ENCODE measurements around the gene PCDH9.

PCDH9 gene

DNA sequence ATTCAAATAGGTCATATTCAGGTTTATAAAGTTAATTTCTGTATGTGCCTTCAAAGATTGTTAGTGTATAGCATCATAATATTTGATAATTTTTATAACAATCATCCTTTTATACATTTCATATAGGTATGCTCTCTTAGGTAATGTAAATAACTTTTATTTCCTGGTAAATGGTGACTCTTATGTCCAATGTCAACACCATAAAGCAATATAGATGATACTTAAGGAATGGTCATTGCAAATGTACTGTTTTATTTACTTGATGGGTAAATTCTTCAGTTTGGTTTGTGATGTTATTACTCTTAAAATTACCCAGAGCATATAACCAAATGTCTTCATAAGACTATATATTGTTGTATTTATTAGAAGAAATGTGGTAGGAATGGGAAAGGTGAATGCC lies 928.7 kb downstream of the PCDH9 start:
- TF ChIP-seq, protein P1, sequence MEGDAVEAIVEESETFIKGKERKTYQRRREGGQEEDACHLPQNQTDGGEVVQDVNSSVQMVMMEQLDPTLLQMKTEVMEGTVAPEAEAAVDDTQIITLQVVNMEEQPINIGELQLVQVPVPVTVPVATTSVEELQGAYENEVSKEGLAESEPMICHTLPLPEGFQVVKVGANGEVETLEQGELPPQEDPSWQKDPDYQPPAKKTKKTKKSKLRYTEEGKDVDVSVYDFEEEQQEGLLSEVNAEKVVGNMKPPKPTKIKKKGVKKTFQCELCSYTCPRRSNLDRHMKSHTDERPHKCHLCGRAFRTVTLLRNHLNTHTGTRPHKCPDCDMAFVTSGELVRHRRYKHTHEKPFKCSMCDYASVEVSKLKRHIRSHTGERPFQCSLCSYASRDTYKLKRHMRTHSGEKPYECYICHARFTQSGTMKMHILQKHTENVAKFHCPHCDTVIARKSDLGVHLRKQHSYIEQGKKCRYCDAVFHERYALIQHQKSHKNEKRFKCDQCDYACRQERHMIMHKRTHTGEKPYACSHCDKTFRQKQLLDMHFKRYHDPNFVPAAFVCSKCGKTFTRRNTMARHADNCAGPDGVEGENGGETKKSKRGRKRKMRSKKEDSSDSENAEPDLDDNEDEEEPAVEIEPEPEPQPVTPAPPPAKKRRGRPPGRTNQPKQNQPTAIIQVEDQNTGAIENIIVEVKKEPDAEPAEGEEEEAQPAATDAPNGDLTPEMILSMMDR (IDR thresholded peaks at IDR 0.05): no peak

DNA sequence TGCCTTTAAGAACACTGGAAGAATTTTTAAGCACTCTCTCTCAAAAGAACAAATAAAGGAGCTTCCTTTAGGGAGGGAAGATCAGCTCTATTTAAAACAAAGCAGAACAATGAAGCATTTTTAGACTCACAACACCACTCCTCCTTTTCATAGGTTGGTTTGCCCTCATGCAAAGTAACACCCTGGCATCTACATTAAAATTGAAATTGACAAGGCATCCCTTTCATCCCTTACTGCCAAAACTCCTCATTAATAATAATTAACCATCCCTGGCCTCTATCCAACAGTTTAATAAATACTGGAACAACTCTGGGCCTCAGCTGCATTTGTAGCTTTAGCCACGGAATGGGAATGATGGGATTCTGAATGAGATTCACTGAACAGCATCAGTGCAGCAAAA lies 929.1 kb downstream of the PCDH9 start:
- TF ChIP-seq, protein P1 (IDR thresholded peaks at IDR 0.05): no peak

DNA sequence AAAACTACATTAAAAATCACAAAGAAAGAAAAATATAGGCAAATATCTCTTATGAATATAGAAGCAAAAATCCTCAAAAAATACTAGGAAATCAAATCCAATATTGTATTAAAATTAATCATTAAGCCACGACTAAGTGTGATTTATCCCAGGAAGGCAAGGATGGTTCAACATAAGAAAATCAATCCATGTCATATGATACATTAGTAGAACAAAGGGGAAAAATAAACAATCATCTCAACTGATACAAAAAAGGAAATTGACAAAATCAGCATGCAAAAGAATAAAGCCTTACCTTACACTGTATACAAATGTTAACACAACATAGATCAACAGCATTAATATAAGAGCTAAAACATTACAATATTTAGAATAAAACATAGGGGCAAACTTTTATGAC lies 933.3 kb downstream of the PCDH9 start:
- TF ChIP-seq, protein P1 (IDR thresholded peaks at IDR 0.05): no peak

DNA sequence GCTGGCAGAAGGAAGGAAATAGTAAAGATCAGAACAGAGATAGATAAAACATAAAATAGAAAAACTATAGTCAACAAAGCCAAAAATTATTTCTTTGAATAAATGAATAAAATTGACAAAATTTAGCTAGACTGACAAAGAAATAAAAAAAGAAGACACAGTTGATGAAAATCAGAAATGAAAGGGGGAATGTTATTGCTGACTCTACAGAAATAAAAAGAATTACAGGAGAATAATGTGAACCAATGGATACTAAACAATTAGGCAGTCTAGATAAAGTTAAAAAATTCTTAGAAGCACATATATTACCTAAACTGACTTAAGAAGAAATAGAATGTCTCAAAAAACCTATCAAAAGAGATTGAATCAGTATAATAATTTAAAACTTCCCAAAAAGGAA lies 933.8 kb downstream of the PCDH9 start:
- TF ChIP-seq, protein P1 (IDR thresholded peaks at IDR 0.05): no peak

DNA sequence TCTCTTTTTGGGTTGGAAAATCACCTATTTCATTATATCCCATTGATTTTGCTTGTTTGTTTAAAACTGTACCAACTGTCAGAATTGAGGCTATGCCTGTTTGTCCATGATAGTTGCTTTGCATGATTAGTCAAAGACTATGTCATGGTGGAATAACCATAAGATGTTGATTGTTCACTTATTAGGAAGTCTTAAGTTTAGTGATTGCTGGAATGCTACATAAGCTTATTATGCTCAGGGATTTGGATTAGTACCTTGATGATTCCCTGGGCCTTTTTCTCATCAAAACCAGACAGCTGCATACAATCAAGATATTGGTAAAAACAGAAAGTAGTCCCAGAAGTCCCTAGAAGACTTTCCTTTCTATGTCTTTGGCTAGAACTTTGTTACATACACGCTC lies 954.7 kb downstream of the PCDH9 start:
- TF ChIP-seq, protein P1 (IDR thresholded peaks at IDR 0.05): no peak

DNA sequence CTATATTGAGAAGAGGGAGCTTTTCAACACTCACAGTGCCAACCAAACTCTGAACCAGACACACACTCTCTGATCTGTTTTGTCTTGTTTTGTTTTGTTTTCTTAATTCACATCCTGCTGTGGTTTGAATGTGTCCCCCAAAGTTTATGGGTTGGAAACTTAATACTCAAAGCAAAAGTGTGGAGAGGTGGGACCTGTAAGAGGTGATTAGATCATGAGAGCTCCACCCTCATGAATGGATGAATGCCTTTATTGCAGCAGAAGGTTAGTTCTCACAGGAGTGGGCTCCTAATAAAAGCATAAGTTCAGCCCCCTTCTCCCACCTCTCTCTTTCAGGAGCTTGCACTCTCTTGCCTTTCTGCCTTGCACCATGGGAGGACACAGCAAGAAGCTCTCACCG lies 957.1 kb downstream of the PCDH9 start:
- TF ChIP-seq, protein P1 (IDR thresholded peaks at IDR 0.05): no peak

DNA sequence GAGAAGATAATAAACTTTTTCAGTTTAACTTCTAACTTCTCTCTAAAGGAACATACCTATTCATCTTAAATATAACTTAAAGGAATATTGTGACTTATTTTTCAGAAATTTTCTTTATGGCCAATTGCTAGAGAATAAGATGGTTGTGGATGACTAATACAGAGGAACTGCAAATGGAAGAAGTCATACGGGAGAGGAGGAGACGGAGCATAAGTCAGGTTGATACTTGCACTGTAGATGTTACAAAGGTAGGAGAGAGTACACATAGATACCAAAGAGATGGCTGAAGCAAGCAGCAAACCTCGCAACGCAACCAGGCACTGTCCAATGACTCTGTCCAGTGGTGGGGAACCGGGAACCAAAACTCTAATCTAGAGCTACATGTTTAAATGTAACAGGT lies 963.4 kb downstream of the PCDH9 start:
- TF ChIP-seq, protein P1 (IDR thresholded peaks at IDR 0.05): no peak

DNA sequence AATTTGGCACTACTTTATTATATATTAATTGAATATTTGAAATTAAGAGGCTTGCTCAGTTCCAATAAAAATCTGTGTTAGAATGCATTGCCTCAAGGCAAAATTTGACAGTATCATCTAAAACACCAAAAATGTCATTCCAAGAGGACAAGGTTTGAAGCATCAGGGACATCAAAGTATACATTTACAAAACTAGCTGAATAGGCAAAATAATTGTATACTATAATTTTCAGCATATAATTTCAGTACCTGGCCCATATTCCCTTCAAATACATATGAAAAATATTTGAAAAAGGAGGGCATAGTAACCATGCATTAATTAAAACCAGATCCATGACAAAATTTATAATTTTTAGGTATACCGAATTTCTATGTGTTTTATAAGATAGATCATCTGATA lies 963.8 kb downstream of the PCDH9 start:
- TF ChIP-seq, protein P1 (IDR thresholded peaks at IDR 0.05): no peak

All from LNCAP (cell line).